ENCODE measurements around the gene IQGAP2.
"Not testable (repeated sequence)": the region's sequence is repeated elsewhere in the genome, so short reads cannot be mapped to it uniquely, and the experiment has no call there.

The IQGAP2 gene

GRCh38 chr5:76514292-76514691 is 111.2 kb downstream of the IQGAP2 start:
- no peak for DNase-seq

GRCh38 chr5:76514713-76515112 is 111.6 kb downstream of the IQGAP2 start:
- DNase-seq = no peak

- DNase-seq = no peak
These were observed 114.2 kb downstream of the IQGAP2 start for GRCh38 chr5:76517334-76517733.

- not testable (repeated sequence) for DNase-seq
These were observed 115.2 kb downstream of the IQGAP2 start for GRCh38 chr5:76518246-76518645.

GRCh38 chr5:76521240-76521758 is 118.2 kb downstream of the IQGAP2 start:
- no peak for DNase-seq

GRCh38 chr5:76522103-76522935 is 119.2 kb downstream of the IQGAP2 start:
- DNase-seq = no peak

- no peak for DNase-seq
These were observed 121.2 kb downstream of the IQGAP2 start for GRCh38 chr5:76524101-76524835.

- no peak for DNase-seq
These were observed 121.8 kb downstream of the IQGAP2 start for GRCh38 chr5:76524868-76525267.

GRCh38 chr5:76525956-76526355 is 122.9 kb downstream of the IQGAP2 start:
- DNase-seq = no peak

GRCh38 chr5:76526950-76527583 is 124.0 kb downstream of the IQGAP2 start:
- DNase-seq = no peak

- no peak for DNase-seq
These were observed 124.6 kb downstream of the IQGAP2 start for GRCh38 chr5:76527685-76528161.

GRCh38 chr5:76528547-76529331 is 125.7 kb downstream of the IQGAP2 start:
- DNase-seq = no peak

- no peak for DNase-seq
These were observed 126.6 kb downstream of the IQGAP2 start for GRCh38 chr5:76529464-76530344.

GRCh38 chr5:76532052-76532451 is 129.0 kb downstream of the IQGAP2 start:
- no peak for DNase-seq

- no peak for DNase-seq
These were observed 129.9 kb downstream of the IQGAP2 start for GRCh38 chr5:76532973-76533372.

- DNase-seq = no peak
These were observed 132.5 kb downstream of the IQGAP2 start for GRCh38 chr5:76535577-76535976.

- no peak for DNase-seq
These were observed 134.0 kb downstream of the IQGAP2 start for GRCh38 chr5:76537073-76537543.

GRCh38 chr5:76542241-76542640 is 139.2 kb downstream of the IQGAP2 start:
- DNase-seq = no peak

GRCh38 chr5:76542887-76543690 is 140.0 kb downstream of the IQGAP2 start:
- no peak for DNase-seq

- no peak for DNase-seq
These were observed 141.3 kb downstream of the IQGAP2 start for GRCh38 chr5:76544268-76544926.

Data from COR-L47 (cell line).